ENCODE results near the gene SPG7.

SPG7 gene

DNA sequence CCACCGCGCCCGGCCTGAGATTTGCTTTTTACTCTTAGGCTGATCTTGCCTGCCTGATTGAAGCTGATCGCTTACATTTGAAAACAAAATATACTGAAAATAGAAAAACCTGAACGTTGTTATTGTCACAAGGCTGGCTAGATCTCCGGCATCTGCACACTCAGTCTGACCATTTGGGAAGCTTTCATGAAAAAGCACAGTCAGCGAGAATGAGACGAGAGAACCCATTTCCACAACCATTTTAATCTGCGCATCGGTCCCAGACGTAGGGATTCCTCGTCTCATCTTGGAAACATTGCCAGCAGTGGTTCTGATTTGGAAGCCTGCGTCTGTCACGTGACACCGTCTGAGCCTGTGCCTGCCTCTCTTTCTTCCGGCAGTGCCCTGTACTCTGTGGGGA is 20.9 kb downstream of the SPG7 start:
- no peak overlapping the region for H3K27ac ChIP-seq (replicated peaks)
- no peaks in the 10 kb centered on the region for H3K27me3 ChIP-seq (ENCODE audit: insufficient read depth, poor library complexity, severe bottlenecking)
- TF ChIP-seq POLR2AphosphoS5 (IDR thresholded peaks at IDR 0.05; ENCODE audit: low read depth) (no peak), SPI1 (IDR thresholded peaks at IDR 0.05; ENCODE audit: borderline replicate concordance, low read depth) (no peak), GABPA (IDR thresholded peaks at IDR 0.05; ENCODE audit: low read depth) (no peak)
- TF ChIP-seq, protein P1, sequence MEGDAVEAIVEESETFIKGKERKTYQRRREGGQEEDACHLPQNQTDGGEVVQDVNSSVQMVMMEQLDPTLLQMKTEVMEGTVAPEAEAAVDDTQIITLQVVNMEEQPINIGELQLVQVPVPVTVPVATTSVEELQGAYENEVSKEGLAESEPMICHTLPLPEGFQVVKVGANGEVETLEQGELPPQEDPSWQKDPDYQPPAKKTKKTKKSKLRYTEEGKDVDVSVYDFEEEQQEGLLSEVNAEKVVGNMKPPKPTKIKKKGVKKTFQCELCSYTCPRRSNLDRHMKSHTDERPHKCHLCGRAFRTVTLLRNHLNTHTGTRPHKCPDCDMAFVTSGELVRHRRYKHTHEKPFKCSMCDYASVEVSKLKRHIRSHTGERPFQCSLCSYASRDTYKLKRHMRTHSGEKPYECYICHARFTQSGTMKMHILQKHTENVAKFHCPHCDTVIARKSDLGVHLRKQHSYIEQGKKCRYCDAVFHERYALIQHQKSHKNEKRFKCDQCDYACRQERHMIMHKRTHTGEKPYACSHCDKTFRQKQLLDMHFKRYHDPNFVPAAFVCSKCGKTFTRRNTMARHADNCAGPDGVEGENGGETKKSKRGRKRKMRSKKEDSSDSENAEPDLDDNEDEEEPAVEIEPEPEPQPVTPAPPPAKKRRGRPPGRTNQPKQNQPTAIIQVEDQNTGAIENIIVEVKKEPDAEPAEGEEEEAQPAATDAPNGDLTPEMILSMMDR (IDR thresholded peaks at IDR 0.05; ENCODE audit: insufficient read depth, low read length), result no peak
- TF ChIP-seq, protein P2, sequence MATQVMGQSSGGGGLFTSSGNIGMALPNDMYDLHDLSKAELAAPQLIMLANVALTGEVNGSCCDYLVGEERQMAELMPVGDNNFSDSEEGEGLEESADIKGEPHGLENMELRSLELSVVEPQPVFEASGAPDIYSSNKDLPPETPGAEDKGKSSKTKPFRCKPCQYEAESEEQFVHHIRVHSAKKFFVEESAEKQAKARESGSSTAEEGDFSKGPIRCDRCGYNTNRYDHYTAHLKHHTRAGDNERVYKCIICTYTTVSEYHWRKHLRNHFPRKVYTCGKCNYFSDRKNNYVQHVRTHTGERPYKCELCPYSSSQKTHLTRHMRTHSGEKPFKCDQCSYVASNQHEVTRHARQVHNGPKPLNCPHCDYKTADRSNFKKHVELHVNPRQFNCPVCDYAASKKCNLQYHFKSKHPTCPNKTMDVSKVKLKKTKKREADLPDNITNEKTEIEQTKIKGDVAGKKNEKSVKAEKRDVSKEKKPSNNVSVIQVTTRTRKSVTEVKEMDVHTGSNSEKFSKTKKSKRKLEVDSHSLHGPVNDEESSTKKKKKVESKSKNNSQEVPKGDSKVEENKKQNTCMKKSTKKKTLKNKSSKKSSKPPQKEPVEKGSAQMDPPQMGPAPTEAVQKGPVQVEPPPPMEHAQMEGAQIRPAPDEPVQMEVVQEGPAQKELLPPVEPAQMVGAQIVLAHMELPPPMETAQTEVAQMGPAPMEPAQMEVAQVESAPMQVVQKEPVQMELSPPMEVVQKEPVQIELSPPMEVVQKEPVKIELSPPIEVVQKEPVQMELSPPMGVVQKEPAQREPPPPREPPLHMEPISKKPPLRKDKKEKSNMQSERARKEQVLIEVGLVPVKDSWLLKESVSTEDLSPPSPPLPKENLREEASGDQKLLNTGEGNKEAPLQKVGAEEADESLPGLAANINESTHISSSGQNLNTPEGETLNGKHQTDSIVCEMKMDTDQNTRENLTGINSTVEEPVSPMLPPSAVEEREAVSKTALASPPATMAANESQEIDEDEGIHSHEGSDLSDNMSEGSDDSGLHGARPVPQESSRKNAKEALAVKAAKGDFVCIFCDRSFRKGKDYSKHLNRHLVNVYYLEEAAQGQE (IDR thresholded peaks at IDR 0.05; ENCODE audit: insufficient replicate concordance, low read depth), result no peak
- DNase-seq (ENCODE audit: low read depth in 1 of 2, low spot score in 1 of 2), result no peak
- no peak overlapping the region for H3K4me3 ChIP-seq (replicated peaks; ENCODE audit: insufficient read depth, low read length)

DNA sequence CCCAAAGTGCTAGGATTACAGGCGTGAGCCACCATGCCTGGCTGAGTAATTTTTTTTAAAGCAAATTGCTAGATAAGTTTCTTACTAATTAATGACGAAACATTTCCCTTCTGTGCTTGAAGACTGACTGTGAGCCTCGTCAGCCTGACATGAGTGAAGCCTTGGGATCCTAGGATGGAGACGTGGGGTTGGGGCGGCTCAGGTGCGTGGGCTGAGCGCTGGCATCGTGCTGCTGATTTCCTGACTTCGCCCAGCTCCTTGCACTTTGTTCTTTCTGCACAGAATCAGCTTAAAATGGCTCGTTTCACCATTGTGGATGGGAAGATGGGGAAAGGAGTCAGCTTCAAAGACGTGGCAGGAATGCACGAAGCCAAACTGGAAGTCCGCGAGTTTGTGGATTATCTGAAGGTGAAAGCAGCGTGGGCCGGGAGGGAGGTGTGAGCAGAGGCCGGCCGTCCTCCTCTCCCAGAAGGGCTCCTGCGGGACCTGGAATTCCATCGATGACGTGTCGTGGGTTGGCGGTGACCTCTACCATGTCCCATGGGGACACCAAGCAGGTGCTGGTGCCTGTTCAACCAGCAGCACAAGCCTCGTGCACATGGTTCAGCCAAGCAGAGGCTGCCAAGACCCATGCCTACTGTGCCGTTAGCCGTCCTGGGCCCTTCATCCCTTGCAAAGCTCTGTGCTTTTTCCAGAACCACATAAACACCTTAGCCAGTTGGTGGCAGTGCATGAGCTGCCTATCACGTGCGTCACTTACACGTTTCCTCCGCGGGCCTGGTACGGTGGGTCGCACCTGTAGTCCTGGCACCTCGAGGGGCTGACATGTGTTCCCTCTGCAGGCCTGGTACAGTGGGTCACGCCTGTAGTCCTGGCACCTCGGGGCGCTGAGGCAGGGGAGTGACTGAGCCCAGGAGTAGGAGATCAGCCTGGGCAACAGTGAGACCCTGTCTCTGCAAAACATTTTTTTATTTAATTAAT is 22.5 kb downstream of the SPG7 start:
- Histone ChIP-seq H3K27ac (replicated peaks) (no peak overlapping the region), H3K27me3 (ENCODE audit: insufficient read depth, poor library complexity, severe bottlenecking) (no peaks in the 10 kb centered on the region), H3K4me3 (replicated peaks; ENCODE audit: insufficient read depth, low read length) (no peak overlapping the region)
- DNase-seq (ENCODE audit: low read depth in 1 of 2, low spot score in 1 of 2), result no peak
- TF ChIP-seq POLR2AphosphoS5 (IDR thresholded peaks at IDR 0.05; ENCODE audit: low read depth), result no peak

DNA sequence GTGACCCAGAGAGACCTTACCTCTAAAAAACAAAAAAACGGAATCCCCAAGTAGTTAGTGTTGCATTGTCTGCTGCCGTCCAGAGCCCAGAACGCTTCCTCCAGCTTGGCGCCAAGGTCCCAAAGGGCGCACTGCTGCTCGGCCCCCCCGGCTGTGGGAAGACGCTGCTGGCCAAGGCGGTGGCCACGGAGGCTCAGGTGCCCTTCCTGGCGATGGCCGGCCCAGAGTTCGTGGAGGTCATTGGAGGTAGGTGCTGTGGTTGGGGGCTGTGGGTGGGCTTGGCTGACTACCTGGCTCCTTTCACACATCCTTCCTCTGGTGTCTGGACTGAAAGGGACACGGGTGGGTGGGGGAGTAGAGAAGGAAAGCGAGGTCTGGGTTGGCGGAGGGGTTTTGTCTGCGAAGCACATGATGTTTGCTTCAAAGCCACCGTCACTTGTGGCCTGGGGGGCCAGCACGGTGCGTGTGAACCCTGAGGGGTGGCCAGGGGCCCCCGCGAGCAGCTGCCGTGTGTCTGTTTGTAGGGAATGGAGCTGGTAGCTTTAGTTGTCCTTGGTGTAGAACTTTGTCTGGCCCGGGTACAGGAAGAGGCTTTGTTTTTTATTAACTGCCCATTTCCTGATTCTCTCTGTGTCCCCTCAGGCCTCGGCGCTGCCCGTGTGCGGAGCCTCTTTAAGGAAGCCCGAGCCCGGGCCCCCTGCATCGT is 23.8 kb downstream of the SPG7 start:
- no peak for DNase-seq (ENCODE audit: low read depth in 1 of 2, low spot score in 1 of 2)
- Histone ChIP-seq H3K27ac (replicated peaks) (no peak overlapping the region), H3K27me3 (ENCODE audit: insufficient read depth, poor library complexity, severe bottlenecking) (no peaks in the 10 kb centered on the region), H3K4me3 (replicated peaks; ENCODE audit: insufficient read depth, low read length) (no peak overlapping the region)
- TF ChIP-seq, protein P1 (IDR thresholded peaks at IDR 0.05; ENCODE audit: insufficient read depth, low read length), result no peak
- TF ChIP-seq SPI1 (IDR thresholded peaks at IDR 0.05; ENCODE audit: borderline replicate concordance, low read depth), result no peak
- TF ChIP-seq GABPA (IDR thresholded peaks at IDR 0.05; ENCODE audit: low read depth), result no peak
- TF ChIP-seq, protein P2 (IDR thresholded peaks at IDR 0.05; ENCODE audit: insufficient replicate concordance, low read depth), result no peak
- no peak for TF ChIP-seq POLR2AphosphoS5 (IDR thresholded peaks at IDR 0.05; ENCODE audit: low read depth)

DNA sequence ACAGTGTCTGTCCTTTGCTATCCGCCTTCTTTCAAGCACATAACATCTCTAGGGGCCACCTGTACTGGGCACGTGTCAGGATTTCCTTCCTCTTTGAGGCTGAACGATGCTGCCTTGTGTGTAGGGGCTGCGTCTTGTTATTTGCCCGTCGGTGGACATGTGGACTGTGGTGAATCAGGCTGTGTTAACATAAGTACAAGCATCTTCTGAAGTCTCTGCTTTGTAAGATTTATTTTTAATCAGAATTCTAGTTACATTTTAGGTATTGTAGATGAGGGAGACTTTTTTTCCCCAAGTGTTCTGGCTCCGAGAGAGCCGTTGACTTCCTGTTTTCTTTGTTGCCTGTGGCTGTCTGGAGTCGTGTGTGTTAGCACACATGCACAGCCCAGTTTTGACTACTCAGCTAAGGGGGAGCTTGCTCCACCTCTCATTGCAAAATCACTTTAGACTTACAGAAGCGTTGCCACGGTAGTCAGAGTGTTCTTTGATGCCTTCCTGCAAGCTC is 26.1 kb downstream of the SPG7 start:
- Histone ChIP-seq H3K27ac (replicated peaks) (peak overlapping the region; percentile 88), H3K4me3 (replicated peaks; ENCODE audit: insufficient read depth, low read length) (no peak overlapping the region), H3K27me3 (ENCODE audit: insufficient read depth, poor library complexity, severe bottlenecking) (no peaks in the 10 kb centered on the region)
- no peak for TF ChIP-seq GABPA (IDR thresholded peaks at IDR 0.05; ENCODE audit: low read depth)
- TF ChIP-seq, protein P1 (IDR thresholded peaks at IDR 0.05; ENCODE audit: insufficient read depth, low read length), result no peak
- peak; percentile 50; the same call in 1 of the 2 replicates for TF ChIP-seq POLR2AphosphoS5 (IDR thresholded peaks at IDR 0.05; ENCODE audit: low read depth)
- TF ChIP-seq, protein P2 (IDR thresholded peaks at IDR 0.05; ENCODE audit: insufficient replicate concordance, low read depth), result no peak
- TF ChIP-seq SPI1 (IDR thresholded peaks at IDR 0.05; ENCODE audit: borderline replicate concordance, low read depth), result peak; percentile 87
- DNase-seq (ENCODE audit: low read depth in 1 of 2, low spot score in 1 of 2), result peak; percentile 70 to 91

All from HL-60 (cell line).